Right lobe of liver (tissue), 6 donors: ENCODE results near the gene STXBP6. TPM values are rescaled to one million over a fixed set of nuclear protein-coding genes. Genes with fewer than 3 reads are reported as not detected.

Experiments used
- ATAC-seq, 4 donors: fragments of 200-7000 bp; cut with Tn5 transposase; one replicate each; pipeline ENCODE4 v1.9.1; 2020; ENCODE audit warnings: mild to moderate bottlenecking in 4 of 4, moderate library complexity in 4 of 4
- DNase-seq, 3 donors: peaks; one replicate each; pipeline ENCODE4 v3.0.0-alpha.2; 2020
- H3K27ac ChIP-seq, 3 donors: fragments of 200-600 bp; one replicate each; pipeline ENCODE4 v1.8.0; 2022
- H3K27me3 ChIP-seq, 2 donors: fragments of 200-600 bp; one replicate each; pipeline ENCODE4 v1.8.0; 2022
- H3K36me3 ChIP-seq, 4 donors: fragments of 200-600 bp; sonication (generic) in 1 of 4; one replicate each; pipeline versions ENCODE4 v1.5.1 to v1.8.0; 2017 to 2022; ENCODE audit warnings: control low read depth in 1 of 4
- H3K4me1 ChIP-seq, 4 donors: fragments of 200-600 bp; sonication (generic) in 1 of 4; one replicate each; pipeline versions ENCODE4 v1.5.1 to v1.8.0; 2017 to 2022; ENCODE audit warnings: control low read depth in 1 of 4
- H3K4me3 ChIP-seq, 3 donors: fragments of 200-600 bp; one replicate each; pipeline ENCODE4 v1.8.0; 2022
- H3K9me3 ChIP-seq, 4 donors: fragments of 200-600 bp; sonication (generic) in 1 of 4; one replicate each; pipeline versions ENCODE4 v1.5.1 to v1.8.0; 2017 to 2022; ENCODE audit warnings: control low read depth in 1 of 4
- POLR2A ChIP-seq: fragments of 450-650 bp; IDR thresholded peaks from one replicate; pipeline ENCODE4 v1.6.1; 2017; ENCODE audit warnings: antibody characterized with exemption, mild to moderate bottlenecking
- WGBS: methylation state at CpG from one replicate; pipeline ENCODE4 v1.1.6; 2018; ENCODE audit warnings: low coverage, low lambda C conversion rate; ENCODE audit not compliant: insufficient coverage; ENCODE audit errors: missing lambda C conversion rate; 5-methylcytosine and 5-hydroxymethylcytosine counted together
- intact Hi-C, 2 donors: fragments of 100-400 bp; cut with DNase I; formaldehyde crosslinking; loops; one replicate each; pipeline versions ENCODE4 v1.11.2 to v1.14.1; 2022
- total RNA-seq, 6 experiments: library from RNA; depleted of rRNA in 2 of 6; stranded (reverse); fragments of >200 nt in 2 of 6; fragmentation: NEBNext Ultra II Directional in 3 of 6; extraction: Animal tissue kit (Norgen Biotek cat#: 25700) in 3 of 6; gene quantifications; one replicate each; pipeline versions ENCODE4 v1.1.0 to v1.2.4, GENCODE V29; 2016 to 2023
- TF ChIP-seq, protein P1 (sequence below), 4 donors: fragments of 200-600 bp in 3 of 4; fragments of 450-650 bp in 1 of 4; IDR thresholded peaks; one replicate each; pipeline versions ENCODE4 v1.5.1 to v1.8.0; 2016 to 2022; ENCODE audit warnings: antibody characterized with exemption in 4 of 4, mild to moderate bottlenecking in 2 of 4
- donor health status: DM: no; HTN: yes; CAD: no.
- donor health status: DM: no; HTN: no; CAD: no.
- donor health status: DM: no; HTN: no; CAD: no.
- donor health status: DM: no; HTN: yes; CAD: no.
- donor health status: DM: no; HTN: yes; CAD: no.

Gene STXBP6
- total RNA-seq, 6 experiments from 2014 or later = 0.55 to 1.7 (median 1.1) TPM

DNA sequence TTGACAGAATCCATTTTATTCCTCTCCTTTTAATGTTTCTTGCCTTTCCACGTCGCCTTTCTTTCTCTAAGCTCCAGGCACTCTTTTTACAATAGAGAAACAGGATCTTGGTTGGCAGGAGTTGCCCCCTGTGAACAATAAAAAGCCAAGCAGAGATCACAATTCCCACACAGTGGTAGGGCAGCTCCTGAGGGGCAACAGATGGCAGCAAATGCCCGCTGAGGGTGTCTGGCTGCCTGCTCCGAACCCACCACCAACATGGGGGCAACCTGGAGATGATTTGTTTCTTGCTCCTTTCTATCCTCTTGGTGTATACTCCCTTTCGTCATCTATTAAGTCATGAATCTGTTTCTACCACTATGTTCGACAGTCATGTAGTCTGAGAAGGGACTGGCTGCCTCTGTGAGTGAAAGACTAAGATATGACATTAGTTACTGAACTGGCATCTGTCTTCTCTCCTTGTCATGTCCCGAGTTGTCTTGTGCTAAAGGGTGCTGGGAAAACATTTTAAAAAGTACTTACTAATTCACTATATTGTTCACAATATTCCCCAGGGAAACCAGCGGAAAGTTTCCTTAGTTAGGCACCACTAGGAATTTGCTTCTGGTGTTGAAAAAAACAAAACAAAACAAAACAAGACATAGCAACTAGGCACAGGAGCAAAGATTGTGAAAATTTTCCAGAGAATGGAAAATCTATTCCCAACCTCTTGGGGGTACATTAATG lies 170.1 kb downstream of the STXBP6 start:
- intact Hi-C loops = no loop called here
- TF ChIP-seq, protein P1, sequence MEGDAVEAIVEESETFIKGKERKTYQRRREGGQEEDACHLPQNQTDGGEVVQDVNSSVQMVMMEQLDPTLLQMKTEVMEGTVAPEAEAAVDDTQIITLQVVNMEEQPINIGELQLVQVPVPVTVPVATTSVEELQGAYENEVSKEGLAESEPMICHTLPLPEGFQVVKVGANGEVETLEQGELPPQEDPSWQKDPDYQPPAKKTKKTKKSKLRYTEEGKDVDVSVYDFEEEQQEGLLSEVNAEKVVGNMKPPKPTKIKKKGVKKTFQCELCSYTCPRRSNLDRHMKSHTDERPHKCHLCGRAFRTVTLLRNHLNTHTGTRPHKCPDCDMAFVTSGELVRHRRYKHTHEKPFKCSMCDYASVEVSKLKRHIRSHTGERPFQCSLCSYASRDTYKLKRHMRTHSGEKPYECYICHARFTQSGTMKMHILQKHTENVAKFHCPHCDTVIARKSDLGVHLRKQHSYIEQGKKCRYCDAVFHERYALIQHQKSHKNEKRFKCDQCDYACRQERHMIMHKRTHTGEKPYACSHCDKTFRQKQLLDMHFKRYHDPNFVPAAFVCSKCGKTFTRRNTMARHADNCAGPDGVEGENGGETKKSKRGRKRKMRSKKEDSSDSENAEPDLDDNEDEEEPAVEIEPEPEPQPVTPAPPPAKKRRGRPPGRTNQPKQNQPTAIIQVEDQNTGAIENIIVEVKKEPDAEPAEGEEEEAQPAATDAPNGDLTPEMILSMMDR (IDR thresholded peaks at IDR 0.05) = no peak
- no peak for TF ChIP-seq POLR2A
- no peaks in the 10 kb centered on the region for H3K9me3 ChIP-seq
- H3K36me3 ChIP-seq = no peaks in the 10 kb centered on the region
- no peak for DNase-seq
- no peak overlapping the region for H3K27ac ChIP-seq
- ATAC-seq = no peak
- no peaks in the 10 kb centered on the region for H3K4me1 ChIP-seq
- H3K27me3 ChIP-seq = no peaks in the 10 kb centered on the region
- WGBS = 84% methylated on average over 6 of the region's 8 CpGs
- no peak overlapping the region for H3K4me3 ChIP-seq

GRCh38 chr14:24876996-24877395 lies 173.0 kb downstream of the STXBP6 start:
- H3K27me3 ChIP-seq = no peaks in the 10 kb centered on the region
- ATAC-seq (no peak), DNase-seq (no peak)
- WGBS = 79% methylated on average over 1 of the region's 1 CpG
- no peaks in the 10 kb centered on the region for H3K4me1 ChIP-seq
- H3K9me3 ChIP-seq = no peaks in the 10 kb centered on the region
- TF ChIP-seq POLR2A = no peak
- TF ChIP-seq, protein P1 (IDR thresholded peaks at IDR 0.05) = no peak
- H3K36me3 ChIP-seq = no peaks in the 10 kb centered on the region
- no peak overlapping the region for H3K27ac ChIP-seq
- intact Hi-C loops = no loop called here
- no peak overlapping the region for H3K4me3 ChIP-seq

DNA sequence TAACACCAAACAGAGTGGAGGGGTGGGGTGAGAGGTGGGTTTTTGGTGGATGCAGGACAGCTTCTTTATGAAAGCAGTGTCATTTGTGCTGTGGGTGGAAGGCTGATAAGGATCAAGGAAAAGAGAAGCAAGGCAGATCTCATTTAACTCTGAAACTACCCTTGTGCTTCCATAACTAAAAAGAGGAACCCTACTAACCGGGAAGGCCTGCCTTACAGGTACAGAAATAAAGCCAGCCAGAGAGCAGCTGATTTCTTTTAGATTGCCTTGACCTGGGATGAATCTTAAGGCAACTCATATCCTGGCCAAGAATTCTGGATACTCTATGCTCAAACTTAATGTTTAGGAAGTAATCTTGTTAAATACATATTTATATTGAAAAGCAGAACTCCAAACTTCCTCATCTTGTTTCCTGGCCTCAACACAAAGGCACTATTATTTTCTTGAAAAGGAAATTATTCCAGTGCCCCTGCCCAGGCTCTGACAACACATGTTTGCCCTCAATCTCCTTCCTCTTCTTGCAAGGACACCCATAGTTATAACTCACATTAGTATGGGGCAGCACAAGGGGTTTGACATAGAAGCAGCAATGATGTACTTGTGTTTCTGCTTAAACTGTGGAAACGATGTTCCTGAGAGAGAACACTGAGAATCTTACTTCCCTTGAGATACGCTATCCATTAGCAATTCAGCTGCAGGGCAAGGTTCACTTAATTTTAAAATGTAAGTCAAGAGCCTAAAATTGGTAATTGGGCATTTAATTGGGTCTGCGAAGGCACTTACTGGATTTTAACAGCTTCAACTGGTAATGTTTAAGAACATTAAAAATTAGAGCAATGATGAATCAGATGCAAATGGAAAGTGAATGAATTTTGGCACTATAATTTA lies 173.7 kb downstream of the STXBP6 start:
- H3K4me3 ChIP-seq = no peak overlapping the region
- H3K27ac ChIP-seq = no peak overlapping the region
- intact Hi-C loops = no loop called here
- no peaks in the 10 kb centered on the region for H3K36me3 ChIP-seq
- no peaks in the 10 kb centered on the region for H3K4me1 ChIP-seq
- no peaks in the 10 kb centered on the region for H3K27me3 ChIP-seq
- ATAC-seq (peak; percentile 16 to 48 (median 34)), DNase-seq (no peak)
- WGBS = 66% methylated on average over 4 of the region's 4 CpGs
- TF ChIP-seq, protein P1 (IDR thresholded peaks at IDR 0.05) = no peak
- no peak for TF ChIP-seq POLR2A
- no peaks in the 10 kb centered on the region for H3K9me3 ChIP-seq

DNA sequence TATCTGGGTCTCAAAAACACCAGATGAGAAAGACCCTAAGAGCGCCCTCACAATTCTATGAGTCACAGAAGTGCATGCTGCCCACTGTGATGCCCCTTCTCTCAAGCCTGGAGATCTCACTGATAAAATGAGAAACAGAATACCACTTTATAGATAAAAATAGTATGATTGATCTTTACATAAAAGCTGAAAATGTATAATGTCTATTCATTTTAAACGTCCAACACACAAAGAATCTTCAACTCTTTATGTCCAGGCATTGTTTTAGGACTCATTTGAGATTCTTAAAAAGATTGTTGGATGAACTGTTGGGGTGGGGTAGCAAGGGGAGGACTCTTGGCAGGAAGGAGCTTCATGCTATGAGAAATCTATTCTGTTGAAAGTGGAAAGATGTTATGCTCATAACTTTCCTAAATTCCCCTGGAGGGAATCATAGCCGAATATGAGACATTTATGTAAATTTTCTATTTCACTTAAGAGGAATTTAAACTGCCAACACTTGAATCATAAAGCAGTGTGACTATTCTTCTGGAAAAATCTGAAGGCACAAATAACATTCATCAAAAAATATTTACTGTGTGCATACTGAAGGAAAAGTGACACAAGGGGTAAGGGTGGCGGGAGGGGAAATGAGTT lies 174.6 kb downstream of the STXBP6 start:
- ATAC-seq (no peak), DNase-seq (no peak)
- H3K4me3 ChIP-seq = no peak overlapping the region
- no peak overlapping the region for H3K27ac ChIP-seq
- no peak for TF ChIP-seq POLR2A
- TF ChIP-seq, protein P1 (IDR thresholded peaks at IDR 0.05) = no peak
- H3K36me3 ChIP-seq = no peaks in the 10 kb centered on the region
- no peaks in the 10 kb centered on the region for H3K9me3 ChIP-seq
- intact Hi-C loops = no loop called here
- 89% methylated on average over 4 of the region's 4 CpGs for WGBS
- no peaks in the 10 kb centered on the region for H3K4me1 ChIP-seq
- no peaks in the 10 kb centered on the region for H3K27me3 ChIP-seq
